ENCODE data around the gene CDC42EP2. TPM values are rescaled to one million over a fixed set of nuclear protein-coding genes. Genes with fewer than 3 reads are reported as not detected.
A peak's percentile ranks its signal among the peaks of the same experiment; 100 is the strongest.

CDC42EP2 gene
- total RNA-seq, 1 donor from 2014 or later = 4.0 TPM

DNA sequence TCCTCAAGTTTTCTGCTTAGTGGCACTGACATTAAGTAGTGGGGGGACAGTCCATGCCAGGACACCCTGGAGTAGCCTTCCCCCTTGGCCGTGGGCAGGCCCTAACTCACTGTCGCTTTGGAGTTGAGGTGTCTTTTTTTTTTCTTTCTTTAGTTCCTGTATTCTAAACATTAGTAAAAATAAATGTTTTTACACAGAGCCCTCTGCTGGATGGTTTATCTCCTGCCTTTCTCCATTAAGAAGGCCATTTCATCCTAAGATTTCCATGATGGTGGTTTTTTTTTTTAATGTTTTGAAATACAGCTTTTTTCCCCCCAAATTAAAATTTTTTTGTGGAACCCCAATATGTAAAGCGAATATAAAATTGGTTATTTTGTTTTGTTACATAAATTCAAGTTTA is 38.1 kb downstream of the CDC42EP2 start:
- peaks cover 15% of the 10 kb centered on the region for H3K4me1 Mint-ChIP-seq
- peak overlapping the region; percentile 57 for H3K4me3 Mint-ChIP-seq
- H3K27ac Mint-ChIP-seq (ENCODE audit: unreplicated experiment) = no peak overlapping the region
- DNase-seq (ENCODE audit: low read depth, low spot score) = no peak
- TF ChIP-seq, protein P1, sequence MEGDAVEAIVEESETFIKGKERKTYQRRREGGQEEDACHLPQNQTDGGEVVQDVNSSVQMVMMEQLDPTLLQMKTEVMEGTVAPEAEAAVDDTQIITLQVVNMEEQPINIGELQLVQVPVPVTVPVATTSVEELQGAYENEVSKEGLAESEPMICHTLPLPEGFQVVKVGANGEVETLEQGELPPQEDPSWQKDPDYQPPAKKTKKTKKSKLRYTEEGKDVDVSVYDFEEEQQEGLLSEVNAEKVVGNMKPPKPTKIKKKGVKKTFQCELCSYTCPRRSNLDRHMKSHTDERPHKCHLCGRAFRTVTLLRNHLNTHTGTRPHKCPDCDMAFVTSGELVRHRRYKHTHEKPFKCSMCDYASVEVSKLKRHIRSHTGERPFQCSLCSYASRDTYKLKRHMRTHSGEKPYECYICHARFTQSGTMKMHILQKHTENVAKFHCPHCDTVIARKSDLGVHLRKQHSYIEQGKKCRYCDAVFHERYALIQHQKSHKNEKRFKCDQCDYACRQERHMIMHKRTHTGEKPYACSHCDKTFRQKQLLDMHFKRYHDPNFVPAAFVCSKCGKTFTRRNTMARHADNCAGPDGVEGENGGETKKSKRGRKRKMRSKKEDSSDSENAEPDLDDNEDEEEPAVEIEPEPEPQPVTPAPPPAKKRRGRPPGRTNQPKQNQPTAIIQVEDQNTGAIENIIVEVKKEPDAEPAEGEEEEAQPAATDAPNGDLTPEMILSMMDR (conservative IDR thresholded peaks at IDR 0.05) = peak; percentile 57
- peaks cover 15% of the 10 kb centered on the region for H3K27me3 Mint-ChIP-seq (ENCODE audit: low read depth)
- H3K36me3 Mint-ChIP-seq (ENCODE audit: low read depth) = peaks cover 10% of the 10 kb centered on the region
- H3K9me3 Mint-ChIP-seq = no peaks in the 10 kb centered on the region

DNA sequence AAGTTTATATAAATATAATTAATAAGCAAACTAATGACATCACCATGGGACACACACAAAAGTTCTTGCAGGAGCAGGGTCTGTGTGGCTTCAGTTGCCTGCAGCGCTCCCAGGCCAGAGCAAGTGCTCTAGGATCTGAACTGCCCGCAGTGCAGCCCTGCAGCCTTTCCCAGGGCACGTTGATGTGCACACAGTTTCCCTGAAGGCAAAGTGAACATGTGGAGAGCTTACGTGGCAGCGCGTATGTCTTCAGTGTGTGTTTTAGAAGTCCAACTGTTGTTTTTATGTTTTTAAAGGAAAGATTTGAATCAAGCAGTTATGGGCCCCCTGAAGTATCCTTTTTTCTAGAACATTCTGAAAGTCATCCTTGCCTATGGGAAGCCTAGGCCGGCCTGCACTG is 38.7 kb downstream of the CDC42EP2 start:
- Mint-ChIP-seq H3K27ac (ENCODE audit: unreplicated experiment) (no peak overlapping the region), H3K4me1 (peaks cover 15% of the 10 kb centered on the region), H3K27me3 (ENCODE audit: low read depth) (peaks cover 16% of the 10 kb centered on the region), H3K9me3 (no peaks in the 10 kb centered on the region), H3K4me3 (peak overlapping the region; percentile 86), H3K36me3 (ENCODE audit: low read depth) (peaks cover 10% of the 10 kb centered on the region)
- TF ChIP-seq, protein P1 (conservative IDR thresholded peaks at IDR 0.05) = no peak
- no peak for DNase-seq (ENCODE audit: low read depth, low spot score)

DNA sequence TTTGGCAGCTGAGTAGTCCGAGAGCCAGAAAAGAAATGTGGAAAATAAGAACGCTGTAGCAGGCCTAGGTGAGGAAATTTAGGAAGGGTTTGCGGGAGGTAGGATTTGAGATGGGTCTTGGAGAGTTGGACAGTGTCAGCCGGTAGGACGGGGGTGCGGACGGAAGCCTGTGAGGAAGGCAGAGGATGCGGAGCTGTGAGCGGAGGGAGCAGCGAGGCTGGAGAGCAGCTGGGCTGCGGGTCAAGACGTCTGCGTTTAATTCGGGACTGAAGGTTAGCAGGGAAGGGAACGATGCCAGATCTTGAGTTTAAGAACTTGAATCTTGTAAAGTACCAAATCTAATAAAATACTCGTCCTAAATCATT is 39.2 kb downstream of the CDC42EP2 start:
- Mint-ChIP-seq H3K4me3 (peak overlapping the region; percentile 86), H3K4me1 (peaks cover 15% of the 10 kb centered on the region), H3K27ac (ENCODE audit: unreplicated experiment) (peak overlapping the region; percentile 82), H3K9me3 (no peaks in the 10 kb centered on the region), H3K36me3 (ENCODE audit: low read depth) (peaks cover 6% of the 10 kb centered on the region), H3K27me3 (ENCODE audit: low read depth) (peaks cover 16% of the 10 kb centered on the region)
- TF ChIP-seq, protein P1 (conservative IDR thresholded peaks at IDR 0.05) = no peak
- no peak for DNase-seq (ENCODE audit: low read depth, low spot score)

DNA sequence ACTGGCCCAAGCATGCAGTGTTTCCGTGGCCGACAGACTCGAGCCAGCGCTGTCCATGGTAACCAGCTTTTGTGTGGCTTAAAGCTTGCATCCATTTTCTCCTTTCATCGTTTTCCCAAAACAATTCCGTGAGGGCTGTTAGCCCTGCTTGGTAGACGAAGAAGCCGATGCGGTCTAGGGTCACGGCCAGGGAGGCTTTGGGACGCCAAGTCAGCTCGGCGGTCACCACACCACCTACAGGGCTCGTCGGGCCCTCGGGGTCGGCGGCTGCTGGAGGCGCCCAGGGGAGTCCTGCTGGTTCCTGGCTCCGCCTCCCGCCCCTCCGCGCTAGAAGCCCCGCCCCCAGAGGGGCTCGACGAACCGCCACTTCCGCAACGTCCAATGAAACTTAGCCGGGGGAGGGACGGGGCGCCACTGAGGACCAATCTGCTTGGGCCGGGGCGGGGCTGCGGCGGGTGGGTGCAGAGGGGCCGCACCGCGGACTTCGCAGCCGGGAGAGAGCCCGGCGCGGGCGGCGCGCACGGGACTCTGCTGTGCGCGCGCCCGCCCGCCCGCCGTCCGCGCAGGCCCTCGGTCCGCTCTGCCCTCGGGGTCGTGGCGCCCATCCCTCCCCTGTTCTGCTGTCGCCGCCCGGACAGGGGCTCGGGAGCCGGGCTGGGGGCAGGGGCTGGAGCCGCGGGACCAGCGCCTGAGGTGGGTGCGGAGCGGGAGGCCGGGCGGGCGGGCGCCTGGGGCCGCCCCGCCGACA is 39.8 kb downstream of the CDC42EP2 start, which contains the start of gene TIGD3:
Gene TIGD3 (plus strand): TSS at position 487 of the 748 bp plus-strand sequence. CDS start 1,058 bp downstream, outside the sequence.
- H3K27ac Mint-ChIP-seq (ENCODE audit: unreplicated experiment) = peak within 1 kb of the TSS; percentile 82
- peaks cover 16% of the 10 kb centered on the region for H3K27me3 Mint-ChIP-seq (ENCODE audit: low read depth)
- no peaks in the 10 kb centered on the region for H3K9me3 Mint-ChIP-seq
- TF ChIP-seq, protein P1 (conservative IDR thresholded peaks at IDR 0.05) = peak; percentile 14
- H3K4me3 Mint-ChIP-seq = peak within 1 kb of the TSS; percentile 89
- H3K4me1 Mint-ChIP-seq = peaks cover 15% of the 10 kb centered on the region
- DNase-seq (ENCODE audit: low read depth, low spot score) = peak; percentile 97
- H3K36me3 Mint-ChIP-seq (ENCODE audit: low read depth) = peaks cover 4% of the 10 kb centered on the region

DNA sequence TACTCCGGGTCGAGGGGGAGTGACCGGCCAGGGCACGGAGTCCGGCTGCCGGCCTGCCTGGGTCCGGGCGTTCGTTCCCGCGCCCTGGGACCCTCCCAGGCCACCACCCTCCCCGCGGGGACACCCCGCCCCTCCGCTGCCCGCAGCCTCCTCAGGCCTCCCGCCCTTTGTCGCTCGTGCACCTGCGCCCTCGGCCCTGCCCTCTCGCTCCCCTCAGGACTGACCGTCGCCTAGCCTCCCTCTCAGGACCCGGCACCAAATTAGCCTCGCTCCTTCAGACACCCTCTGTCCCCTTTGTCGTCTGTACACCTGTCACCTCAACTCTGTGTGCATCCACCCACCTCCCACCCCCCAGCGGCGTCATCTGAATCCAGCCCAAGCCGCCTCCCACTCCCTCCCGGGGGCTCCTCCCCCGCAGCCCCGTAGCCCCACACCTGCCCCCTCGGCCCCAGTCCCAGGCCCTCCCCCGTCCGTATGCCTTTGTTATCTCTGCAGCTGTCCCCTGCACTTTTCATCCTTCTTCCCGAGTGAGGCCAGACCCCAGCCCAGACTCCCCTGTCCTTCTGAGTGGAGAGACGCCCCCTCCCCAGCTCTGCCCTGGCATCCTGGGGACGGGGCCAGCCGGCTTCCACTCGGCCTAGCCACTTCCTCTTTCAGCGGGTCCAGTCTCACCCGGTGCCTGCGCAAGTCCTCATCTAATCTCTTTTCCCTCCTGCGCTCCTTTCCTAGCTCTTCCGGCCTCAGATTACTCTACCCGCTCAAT is 40.5 kb downstream of the CDC42EP2 start:
- TF ChIP-seq, protein P1 (conservative IDR thresholded peaks at IDR 0.05) = no peak
- no peak overlapping the region for H3K27ac Mint-ChIP-seq (ENCODE audit: unreplicated experiment)
- peaks cover 21% of the 10 kb centered on the region for H3K4me1 Mint-ChIP-seq
- peaks cover 4% of the 10 kb centered on the region for H3K36me3 Mint-ChIP-seq (ENCODE audit: low read depth)
- peaks cover 16% of the 10 kb centered on the region for H3K27me3 Mint-ChIP-seq (ENCODE audit: low read depth)
- DNase-seq (ENCODE audit: low read depth, low spot score) = peak; percentile 42
- no peaks in the 10 kb centered on the region for H3K9me3 Mint-ChIP-seq
- peak overlapping the region; percentile 89 for H3K4me3 Mint-ChIP-seq

Data from neural crest cell (in vitro differentiated cells).